Measurements from ENCODE around the gene AKAP1. TPM values are rescaled to one million over a fixed set of nuclear protein-coding genes. Genes with fewer than 3 reads are reported as not detected.

AKAP1 gene
- total RNA-seq, 1 experiment from 2014 or later: 34.9 TPM

DNA sequence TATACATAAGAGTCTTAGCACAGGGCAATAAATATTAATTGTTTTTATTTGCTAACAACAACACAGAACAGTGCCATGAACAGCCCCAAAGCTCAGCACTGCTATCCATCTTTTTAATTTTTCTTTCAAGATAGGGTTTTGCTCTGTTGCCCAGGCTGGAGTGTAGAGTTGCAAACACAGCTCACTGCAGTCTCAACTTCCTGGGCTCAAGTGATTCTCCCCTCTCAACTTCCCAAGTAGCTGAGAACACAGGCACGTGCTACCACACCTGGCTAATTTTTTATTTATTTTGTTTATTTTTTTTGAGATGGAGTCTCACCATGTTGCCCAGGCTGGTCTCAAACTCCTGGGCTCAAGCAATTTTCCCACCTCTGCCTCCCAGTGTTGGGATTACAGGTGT is 47.6 kb upstream of the AKAP1 start:
- H3K4me2 ChIP-seq: no peak overlapping the region
- intact Hi-C loops (cut with micrococcal nuclease; ENCODE audit: unreplicated experiment): no loop called here
- H3F3A ChIP-seq (ENCODE audit: insufficient read depth, low read depth): peaks cover 21% of the 10 kb centered on the region
- CTCF ChIA-PET: no interaction called here
- H3K9me3 ChIP-seq (ENCODE audit: insufficient read depth, low read depth): no peaks in the 10 kb centered on the region
- no peak for TF ChIP-seq EZH2 (IDR thresholded peaks at IDR 0.05; ENCODE audit: low read depth)
- TF ChIP-seq, protein P1, sequence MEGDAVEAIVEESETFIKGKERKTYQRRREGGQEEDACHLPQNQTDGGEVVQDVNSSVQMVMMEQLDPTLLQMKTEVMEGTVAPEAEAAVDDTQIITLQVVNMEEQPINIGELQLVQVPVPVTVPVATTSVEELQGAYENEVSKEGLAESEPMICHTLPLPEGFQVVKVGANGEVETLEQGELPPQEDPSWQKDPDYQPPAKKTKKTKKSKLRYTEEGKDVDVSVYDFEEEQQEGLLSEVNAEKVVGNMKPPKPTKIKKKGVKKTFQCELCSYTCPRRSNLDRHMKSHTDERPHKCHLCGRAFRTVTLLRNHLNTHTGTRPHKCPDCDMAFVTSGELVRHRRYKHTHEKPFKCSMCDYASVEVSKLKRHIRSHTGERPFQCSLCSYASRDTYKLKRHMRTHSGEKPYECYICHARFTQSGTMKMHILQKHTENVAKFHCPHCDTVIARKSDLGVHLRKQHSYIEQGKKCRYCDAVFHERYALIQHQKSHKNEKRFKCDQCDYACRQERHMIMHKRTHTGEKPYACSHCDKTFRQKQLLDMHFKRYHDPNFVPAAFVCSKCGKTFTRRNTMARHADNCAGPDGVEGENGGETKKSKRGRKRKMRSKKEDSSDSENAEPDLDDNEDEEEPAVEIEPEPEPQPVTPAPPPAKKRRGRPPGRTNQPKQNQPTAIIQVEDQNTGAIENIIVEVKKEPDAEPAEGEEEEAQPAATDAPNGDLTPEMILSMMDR (conservative IDR thresholded peaks at IDR 0.05): no peak
- H3K27ac ChIP-seq: no peak overlapping the region
- no peaks in the 10 kb centered on the region for H3K9me2 ChIP-seq (ENCODE audit: insufficient read depth)
- POLR2A ChIA-PET (ENCODE audit: unreplicated experiment): no interaction called here
- H4K20me1 ChIP-seq (ENCODE audit: insufficient read depth): no peaks in the 10 kb centered on the region
- no peak overlapping the region for H3K4me3 ChIP-seq
- H2AFZ ChIP-seq: no peak overlapping the region
- H3K79me2 ChIP-seq (ENCODE audit: low read depth): no peaks in the 10 kb centered on the region
- H3K27me3 ChIP-seq (ENCODE audit: insufficient read depth, low read depth): no peaks in the 10 kb centered on the region
- BruUV-seq (replicated peaks): no TSS peak
- no peaks in the 10 kb centered on the region for H3K36me3 ChIP-seq (ENCODE audit: low read depth)
- DNase-seq: no peak
- H3K4me1 ChIP-seq (replicated peaks; ENCODE audit: insufficient read depth): peaks cover 55% of the 10 kb centered on the region

DNA sequence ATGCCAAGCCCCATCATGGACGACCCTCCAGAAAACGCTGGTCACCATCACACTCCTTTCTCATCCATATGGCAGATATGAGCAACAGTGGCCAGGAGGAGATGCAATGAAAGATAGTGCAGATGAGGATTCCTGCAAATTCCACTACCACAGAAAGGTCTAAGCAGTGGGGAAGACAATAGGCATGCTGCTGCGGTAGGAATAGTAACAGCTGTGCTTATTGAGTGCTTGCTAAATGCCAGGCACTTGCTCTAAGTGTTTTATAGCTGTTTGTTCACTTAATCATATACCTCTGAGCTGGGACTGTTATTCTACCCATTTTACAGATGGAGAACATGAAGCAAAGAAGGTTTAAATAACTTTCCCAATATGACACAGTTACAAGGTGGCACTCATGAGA is 46.6 kb upstream of the AKAP1 start:
- POLR2A ChIA-PET (ENCODE audit: unreplicated experiment): interaction anchor here (0.6 kb wide), 1 partner anchor 16 kb away, joined by 7 read pairs; no protein-coding TSS in a partner anchor
- H3K4me3 ChIP-seq: no peak overlapping the region
- no TSS peak for BruUV-seq (replicated peaks)
- H3K9me2 ChIP-seq (ENCODE audit: insufficient read depth): no peaks in the 10 kb centered on the region
- TF ChIP-seq, protein P1 (conservative IDR thresholded peaks at IDR 0.05): no peak
- no peak for TF ChIP-seq EZH2 (IDR thresholded peaks at IDR 0.05; ENCODE audit: low read depth)
- no peak overlapping the region for H3K27ac ChIP-seq
- H3K79me2 ChIP-seq (ENCODE audit: low read depth): no peaks in the 10 kb centered on the region
- H2AFZ ChIP-seq: no peak overlapping the region
- H3K36me3 ChIP-seq (ENCODE audit: low read depth): no peaks in the 10 kb centered on the region
- CTCF ChIA-PET: no interaction called here
- no peak overlapping the region for H3K4me2 ChIP-seq
- H3K9me3 ChIP-seq (ENCODE audit: insufficient read depth, low read depth): no peaks in the 10 kb centered on the region
- intact Hi-C loops (cut with micrococcal nuclease; ENCODE audit: unreplicated experiment): no loop called here
- no peaks in the 10 kb centered on the region for H3K27me3 ChIP-seq (ENCODE audit: insufficient read depth, low read depth)
- H3F3A ChIP-seq (ENCODE audit: insufficient read depth, low read depth): peaks cover 19% of the 10 kb centered on the region
- H3K4me1 ChIP-seq (replicated peaks; ENCODE audit: insufficient read depth): peaks cover 44% of the 10 kb centered on the region
- DNase-seq: no peak
- no peaks in the 10 kb centered on the region for H4K20me1 ChIP-seq (ENCODE audit: insufficient read depth)

DNA sequence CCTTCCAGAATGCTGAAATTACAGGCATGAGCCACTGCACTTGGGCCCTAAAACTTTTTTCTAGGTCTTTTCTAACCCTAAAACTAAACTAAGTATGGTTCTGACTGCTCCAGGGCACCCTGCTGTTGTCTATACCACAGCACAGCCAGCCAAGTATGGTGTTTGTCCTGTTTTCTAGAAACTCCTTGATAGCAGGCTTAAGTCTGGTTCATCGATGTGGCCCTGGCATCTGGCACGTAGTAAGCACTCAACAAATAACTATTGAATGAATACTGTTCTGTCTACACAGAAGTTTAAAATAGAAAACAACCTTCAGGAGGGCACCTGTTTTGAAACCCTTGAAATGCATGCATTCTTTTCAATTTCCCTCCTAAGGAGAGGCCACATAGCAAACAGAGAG is 44.5 kb upstream of the AKAP1 start:
- intact Hi-C loops (cut with micrococcal nuclease; ENCODE audit: unreplicated experiment): no loop called here
- Histone ChIP-seq H4K20me1 (ENCODE audit: insufficient read depth) (no peaks in the 10 kb centered on the region), H3K36me3 (ENCODE audit: low read depth) (no peaks in the 10 kb centered on the region), H3K9me3 (ENCODE audit: insufficient read depth, low read depth) (no peaks in the 10 kb centered on the region), H3K9me2 (ENCODE audit: insufficient read depth) (no peaks in the 10 kb centered on the region), H2AFZ (no peak overlapping the region), H3F3A (ENCODE audit: insufficient read depth, low read depth) (peaks cover 8% of the 10 kb centered on the region; the same call in 1 of the 2 replicates), H3K27me3 (ENCODE audit: insufficient read depth, low read depth) (no peaks in the 10 kb centered on the region), H3K4me1 (replicated peaks; ENCODE audit: insufficient read depth) (peaks cover 23% of the 10 kb centered on the region), H3K79me2 (ENCODE audit: low read depth) (no peaks in the 10 kb centered on the region), H3K27ac (no peak overlapping the region), H3K4me3 (no peak overlapping the region), H3K4me2 (no peak overlapping the region)
- BruUV-seq (replicated peaks): no TSS peak
- ChIA-PET CTCF (no interaction called here), POLR2A (ENCODE audit: unreplicated experiment) (no interaction called here)
- TF ChIP-seq, protein P1 (conservative IDR thresholded peaks at IDR 0.05): no peak
- TF ChIP-seq EZH2 (IDR thresholded peaks at IDR 0.05; ENCODE audit: low read depth): no peak
- no peak for DNase-seq

Data from PC-9 (cell line).